Activated CD8-positive, alpha-beta T cell treated with anti-CD3 and anti-CD28 coated beads, Interleukin-2, amount 10 ng/mL, durations not matched to agents 7 days and 5 days (primary cell): ENCODE results near the gene FHL1. TPM values are rescaled to one million over a fixed set of nuclear protein-coding genes. Genes with fewer than 3 reads are reported as not detected.
A peak's percentile ranks its signal among the peaks of the same experiment; 100 is the strongest.

Experiments used
- ATAC-seq: fragments of 150-1000 bp; cut with Tn5 transposase; one replicate; pipeline ENCODE4 v1.10.0; 2021; ENCODE audit warnings: moderate library complexity
- CTCF ChIA-PET: fragments of 350-600 bp; sonication (Branson Sonifier 250); formaldehyde crosslinking; loops from one replicate; lab custom pipeline; 2021; ENCODE audit warnings: antibody characterized with exemption; lab: Charles Lee
- POLR2A ChIA-PET: fragments of 350-600 bp; sonication (Branson Sonifier 250); formaldehyde crosslinking; loops from one replicate; lab custom pipeline; 2021; ENCODE audit warnings: antibody characterized with exemption; lab: Charles Lee
- DNase-seq: peaks from one replicate; pipeline ENCODE4 v3.0.0-alpha.2; 2020
- H3K27ac Mint-ChIP-seq: one replicate; pipeline ENCODE4 v1.8.0; 2021; ENCODE audit warnings: mild to moderate bottlenecking, mixed read lengths
- H3K27me3 Mint-ChIP-seq: one replicate; pipeline ENCODE4 v1.8.0; 2021; ENCODE audit warnings: low read depth, mixed read lengths
- H3K36me3 Mint-ChIP-seq: one replicate; pipeline ENCODE4 v1.8.0; 2021; ENCODE audit warnings: low read depth, mixed read lengths
- H3K4me1 Mint-ChIP-seq: one replicate; pipeline ENCODE4 v1.8.0; 2021; ENCODE audit warnings: low read depth, mixed read lengths
- H3K4me3 Mint-ChIP-seq: one replicate; pipeline ENCODE4 v1.8.0; 2021; ENCODE audit warnings: mild to moderate bottlenecking, mixed read lengths
- H3K9me3 Mint-ChIP-seq: one replicate; pipeline ENCODE4 v1.8.0; 2022; ENCODE audit warnings: mixed read lengths; ENCODE audit not compliant: insufficient read depth
- total RNA-seq, 2 experiments: library from RNA; stranded (reverse); gene quantifications; one replicate each; pipeline ENCODE4 v1.2.3, GENCODE V29; 2021

Gene FHL1
- total RNA-seq, 2 experiments from 2014 or later = 12.6 to 14.4 TPM

GRCh38 chrX:136125106-136125505 is 22.2 kb upstream of the FHL1 start:
- no peaks in the 10 kb centered on the region for H3K27me3 Mint-ChIP-seq
- ChIA-PET POLR2A (no interaction called here), CTCF (no interaction called here)
- H3K27ac Mint-ChIP-seq = no peak overlapping the region
- H3K36me3 Mint-ChIP-seq = no peaks in the 10 kb centered on the region
- H3K9me3 Mint-ChIP-seq = no peaks in the 10 kb centered on the region
- no peak for DNase-seq
- H3K4me1 Mint-ChIP-seq = peaks cover 2% of the 10 kb centered on the region
- H3K4me3 Mint-ChIP-seq = no peak overlapping the region
- no peak for ATAC-seq

DNA sequence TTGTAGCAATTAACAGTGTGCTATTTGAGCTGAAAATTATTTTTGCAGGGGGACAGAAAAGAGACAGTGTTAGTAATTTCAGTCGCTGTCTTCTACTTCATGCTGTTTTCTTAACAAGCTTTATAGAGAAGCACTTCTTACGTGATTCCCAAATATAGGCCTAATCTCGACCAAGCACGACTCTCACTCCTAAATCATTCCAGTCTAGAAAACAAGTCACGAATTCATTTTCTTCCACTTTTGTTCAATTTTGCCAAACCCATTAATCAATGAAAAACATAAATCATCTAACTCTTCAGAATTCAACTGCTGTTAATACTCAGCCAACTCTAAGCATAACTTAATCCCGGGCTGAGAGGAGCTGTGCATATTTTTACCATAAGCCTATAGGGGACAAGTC is 21.0 kb upstream of the FHL1 start:
- no peak overlapping the region for H3K27ac Mint-ChIP-seq
- no peak for ATAC-seq
- H3K9me3 Mint-ChIP-seq = no peaks in the 10 kb centered on the region
- peaks cover 6% of the 10 kb centered on the region for H3K4me1 Mint-ChIP-seq
- peaks cover 2% of the 10 kb centered on the region for H3K36me3 Mint-ChIP-seq
- no peaks in the 10 kb centered on the region for H3K27me3 Mint-ChIP-seq
- no peak for DNase-seq
- CTCF ChIA-PET = no interaction called here
- no peak overlapping the region for H3K4me3 Mint-ChIP-seq
- POLR2A ChIA-PET = no interaction called here

- H3K27me3 Mint-ChIP-seq = no peaks in the 10 kb centered on the region
- DNase-seq (no peak), ATAC-seq (no peak)
- no peak overlapping the region for H3K4me3 Mint-ChIP-seq
- H3K9me3 Mint-ChIP-seq = no peaks in the 10 kb centered on the region
- H3K27ac Mint-ChIP-seq = no peak overlapping the region
- ChIA-PET CTCF (no interaction called here), POLR2A (no interaction called here)
- H3K36me3 Mint-ChIP-seq = peaks cover 4% of the 10 kb centered on the region
- peaks cover 8% of the 10 kb centered on the region for H3K4me1 Mint-ChIP-seq
These were observed 20.4 kb upstream of the FHL1 start for GRCh38 chrX:136126872-136127406.

DNA sequence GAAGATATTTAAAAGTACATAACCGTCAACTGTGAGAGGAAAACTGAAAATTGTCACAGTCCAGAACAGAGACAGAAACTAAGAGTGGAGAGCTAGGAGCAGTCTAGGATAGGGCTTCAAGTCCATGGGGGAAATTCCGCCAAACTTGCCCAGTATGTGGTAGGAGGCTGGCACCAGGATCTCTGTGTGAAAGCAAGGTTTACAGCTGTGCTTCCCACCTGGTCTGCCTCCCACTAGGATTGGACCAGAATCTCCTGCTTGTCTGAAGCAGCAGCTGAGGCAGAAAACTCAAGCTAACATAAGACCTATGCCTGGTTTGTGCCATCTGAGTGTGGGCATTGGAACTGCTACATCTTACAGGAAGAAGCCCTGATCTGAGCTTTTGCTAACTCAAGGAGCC is 18.6 kb upstream of the FHL1 start:
- CTCF ChIA-PET = no interaction called here
- Mint-ChIP-seq H3K27me3 (no peaks in the 10 kb centered on the region), H3K27ac (no peak overlapping the region), H3K4me1 (peaks cover 8% of the 10 kb centered on the region), H3K4me3 (no peak overlapping the region), H3K36me3 (peaks cover 4% of the 10 kb centered on the region), H3K9me3 (no peaks in the 10 kb centered on the region)
- ATAC-seq (no peak), DNase-seq (no peak)
- POLR2A ChIA-PET = no interaction called here

- peaks cover 8% of the 10 kb centered on the region for H3K4me1 Mint-ChIP-seq
- ChIA-PET POLR2A (no interaction called here), CTCF (no interaction called here)
- H3K4me3 Mint-ChIP-seq = no peak overlapping the region
- no peak overlapping the region for H3K27ac Mint-ChIP-seq
- DNase-seq = no peak
- peak; percentile 49 for ATAC-seq
- no peaks in the 10 kb centered on the region for H3K9me3 Mint-ChIP-seq
- no peaks in the 10 kb centered on the region for H3K27me3 Mint-ChIP-seq
- peaks cover 4% of the 10 kb centered on the region for H3K36me3 Mint-ChIP-seq
These were observed 16.2 kb upstream of the FHL1 start for GRCh38 chrX:136130931-136131833.

DNA sequence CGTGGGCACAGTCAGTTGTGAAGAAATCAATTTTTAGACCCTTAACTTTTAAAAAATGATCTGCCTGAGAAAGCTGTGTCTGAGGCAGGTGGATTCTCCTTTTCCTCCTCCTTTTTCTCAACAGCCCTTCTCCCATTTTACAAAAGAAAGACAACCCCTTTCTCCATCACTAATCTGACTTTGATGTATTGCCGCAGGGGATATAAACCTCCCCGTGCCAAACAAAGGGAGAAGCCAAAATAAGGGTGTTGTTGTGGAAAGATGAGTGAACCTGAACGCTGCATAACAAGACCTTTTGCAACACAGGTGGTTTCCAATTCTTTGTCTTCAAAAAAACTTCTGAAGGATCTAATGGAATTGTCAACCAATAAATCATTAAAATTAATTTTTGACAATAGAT is 8.4 kb upstream of the FHL1 start:
- POLR2A ChIA-PET = no interaction called here
- no peak overlapping the region for H3K4me3 Mint-ChIP-seq

DNA sequence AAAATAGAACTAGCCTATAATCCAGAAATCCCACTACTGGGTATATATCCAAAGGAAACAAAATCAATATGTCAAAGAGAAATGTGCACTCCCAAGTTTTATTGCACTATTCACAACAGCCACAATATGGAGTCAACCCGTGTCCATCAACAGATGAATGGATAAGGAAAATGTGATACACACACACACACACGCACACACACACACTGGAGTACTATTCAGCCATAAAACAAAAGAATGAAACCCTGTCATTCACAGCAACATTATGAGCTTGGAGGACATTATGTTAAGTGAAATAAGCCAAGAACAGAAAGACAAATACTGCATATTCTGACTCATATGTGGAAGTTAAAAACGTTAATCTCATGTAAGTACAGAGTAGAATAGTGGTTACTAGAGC is 5.8 kb upstream of the FHL1 start:
- DNase-seq (no peak), ATAC-seq (no peak)
- POLR2A ChIA-PET = no interaction called here
- Mint-ChIP-seq H3K36me3 (no peaks in the 10 kb centered on the region), H3K4me3 (no peak overlapping the region), H3K27me3 (peaks cover 3% of the 10 kb centered on the region), H3K27ac (no peak overlapping the region), H3K4me1 (peaks cover 17% of the 10 kb centered on the region), H3K9me3 (no peaks in the 10 kb centered on the region)
- CTCF ChIA-PET = interaction anchor here (0.7 kb wide), 1 partner anchor 113 kb away, joined by 3 read pairs; no protein-coding TSS in a partner anchor

More for the DNA sequence above, 8.4 kb upstream of the FHL1 start:
- Mint-ChIP-seq H3K36me3 (no peaks in the 10 kb centered on the region), H3K4me1 (peaks cover 5% of the 10 kb centered on the region), H3K27ac (no peak overlapping the region), H3K9me3 (no peaks in the 10 kb centered on the region), H3K27me3 (no peaks in the 10 kb centered on the region)
- CTCF ChIA-PET = no interaction called here
- DNase-seq = no peak
- ATAC-seq = no peak

DNA sequence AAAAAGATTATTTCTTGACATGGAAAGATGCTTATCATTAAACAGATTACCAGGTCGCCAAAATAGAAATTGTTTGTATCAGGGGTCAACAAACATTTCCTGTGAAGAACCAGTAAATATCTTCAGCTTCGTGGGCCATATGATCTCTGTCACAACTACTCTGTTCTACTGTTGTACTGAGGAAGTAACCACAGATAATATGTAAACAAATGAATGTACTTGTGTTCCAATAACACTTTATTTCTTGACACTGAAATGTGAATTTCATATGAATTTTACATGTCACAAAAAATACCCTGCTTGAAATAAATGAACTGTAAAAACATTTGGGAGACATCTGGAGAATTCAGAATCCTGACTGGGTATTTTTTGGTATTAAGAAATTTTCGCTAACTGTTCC is 4.7 kb upstream of the FHL1 start:
- ChIA-PET CTCF (no interaction called here), POLR2A (no interaction called here)
- H3K36me3 Mint-ChIP-seq = no peaks in the 10 kb centered on the region
- H3K9me3 Mint-ChIP-seq = no peaks in the 10 kb centered on the region
- H3K4me3 Mint-ChIP-seq = no peak overlapping the region
- ATAC-seq = no peak
- H3K27ac Mint-ChIP-seq = no peak overlapping the region
- H3K27me3 Mint-ChIP-seq = peaks cover 3% of the 10 kb centered on the region
- no peak for DNase-seq
- H3K4me1 Mint-ChIP-seq = peaks cover 19% of the 10 kb centered on the region

- POLR2A ChIA-PET = no interaction called here
- CTCF ChIA-PET = no interaction called here
- DNase-seq = peak; percentile 22
These were observed 3.6 kb upstream of the FHL1 start for GRCh38 chrX:136143711-136144110.

GRCh38 chrX:136146614-136147314 is 569 bp upstream of the FHL1 start:
- Mint-ChIP-seq H3K9me3 (no peaks in the 10 kb centered on the region), H3K4me3 (peak overlapping the region; percentile 77), H3K4me1 (peaks cover 23% of the 10 kb centered on the region), H3K36me3 (no peaks in the 10 kb centered on the region), H3K27me3 (peaks cover 8% of the 10 kb centered on the region), H3K27ac (peak overlapping the region; percentile 72)
- ATAC-seq (peak; percentile 63), DNase-seq (peak; percentile 26)
- POLR2A ChIA-PET = no interaction called here
- CTCF ChIA-PET = interaction anchor here (1.1 kb wide), 1 partner anchor 16 kb away, joined by 4 read pairs; no protein-coding TSS in a partner anchor

More at GRCh38 chrX:136143711-136144110, 3.6 kb upstream of the FHL1 start:
- peaks cover 6% of the 10 kb centered on the region for H3K27me3 Mint-ChIP-seq
- H3K27ac Mint-ChIP-seq = no peak overlapping the region
- peak overlapping the region; percentile 36 for H3K4me3 Mint-ChIP-seq
- no peak for ATAC-seq
- no peaks in the 10 kb centered on the region for H3K36me3 Mint-ChIP-seq
- no peaks in the 10 kb centered on the region for H3K9me3 Mint-ChIP-seq
- peaks cover 23% of the 10 kb centered on the region for H3K4me1 Mint-ChIP-seq

DNA sequence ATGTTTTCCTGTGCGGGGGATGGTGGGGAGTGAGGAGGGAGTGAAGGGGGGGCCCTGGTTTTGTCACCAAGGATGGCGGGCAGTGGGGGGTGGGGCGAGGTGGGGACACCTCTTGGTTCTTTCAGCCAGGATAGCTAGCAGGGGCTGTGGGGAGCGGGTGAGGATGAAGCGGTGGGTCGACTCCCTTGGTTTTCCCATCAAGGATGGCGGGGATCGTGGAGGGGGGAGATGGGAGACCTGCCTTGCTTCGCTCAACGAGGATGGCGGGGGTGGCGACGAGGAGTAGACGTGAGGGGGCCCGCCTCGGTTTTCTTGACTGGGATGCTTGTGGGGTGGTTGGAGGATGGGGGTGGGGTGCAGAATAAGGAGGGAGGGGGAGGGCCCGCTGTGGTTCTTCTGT is 643 bp downstream of the FHL1 start:
- Mint-ChIP-seq H3K4me1 (peaks cover 23% of the 10 kb centered on the region), H3K27me3 (peaks cover 8% of the 10 kb centered on the region), H3K4me3 (peak overlapping the region; percentile 45), H3K9me3 (no peaks in the 10 kb centered on the region), H3K27ac (no peak overlapping the region), H3K36me3 (no peaks in the 10 kb centered on the region)
- ChIA-PET CTCF (no interaction called here), POLR2A (no interaction called here)
- ATAC-seq (no peak), DNase-seq (no peak)

- DNase-seq = no peak
- ChIA-PET CTCF (no interaction called here), POLR2A (no interaction called here)
- H3K27ac Mint-ChIP-seq = no peak overlapping the region
- no peaks in the 10 kb centered on the region for H3K36me3 Mint-ChIP-seq
- no peaks in the 10 kb centered on the region for H3K9me3 Mint-ChIP-seq
- peak overlapping the region; percentile 45 for H3K4me3 Mint-ChIP-seq
- ATAC-seq = no peak
- peaks cover 23% of the 10 kb centered on the region for H3K4me1 Mint-ChIP-seq
- peaks cover 8% of the 10 kb centered on the region for H3K27me3 Mint-ChIP-seq
These were observed 1.1 kb downstream of the FHL1 start for GRCh38 chrX:136148391-136148790.
